ENCODE data around the gene HORMAD1. TPM values are rescaled to one million over a fixed set of nuclear protein-coding genes. Genes with fewer than 3 reads are reported as not detected.
A peak's percentile ranks its signal among the peaks of the same experiment; 100 is the strongest.
"Not testable (repeated sequence)": the region's sequence is repeated elsewhere in the genome, so short reads cannot be mapped to it uniquely, and the experiment has no call there.

HORMAD1 gene
- under 1 TPM in 1 of 2 experiments, not detected in 1; 0.25 TPM for total RNA-seq

- Mint-ChIP-seq H3K4me1 (no peaks in the 10 kb centered on the region), H3K27me3 (no peaks in the 10 kb centered on the region), H3K9me3 (ENCODE audit: low read depth) (no peaks in the 10 kb centered on the region), H3K27ac (no peak within 1 kb of the TSS), H3K36me3 (ENCODE audit: low read depth) (no peaks in the 10 kb centered on the region), H3K4me3 (no peak within 1 kb of the TSS)
- POLR2A ChIA-PET, result no interaction called here
- intact Hi-C loops (cut with DNase I, micrococcal nuclease), result no loop called here
- ATAC-seq (no peak), DNase-seq (no peak)
- CTCF ChIA-PET, result interaction anchor here (1.3 kb wide), 1 partner anchor 15 kb away, joined by 5 read pairs; no protein-coding TSS in a partner anchor
Observed at GRCh38 chr1:150720703-150721102, at the start of gene HORMAD1. HORMAD1 (minus strand) TSS chr1:150720895; CDS start chr1:150719505, 1,390 bp downstream.

GRCh38 chr1:150767704-150768103 lies 47.0 kb upstream of the HORMAD1 start:
- H3K4me3 Mint-ChIP-seq, POLR2A ChIA-PET: not testable (repeated sequence)

GRCh38 chr1:150765977-150766301 lies 45.2 kb upstream of the HORMAD1 start:
- Mint-ChIP-seq H3K36me3 (ENCODE audit: low read depth) (peaks cover 18% of the 10 kb centered on the region), H3K4me3 (peak overlapping the region; percentile 80), H3K27ac (peak overlapping the region; percentile 91), H3K4me1 (peaks cover 36% of the 10 kb centered on the region)
- not testable (repeated sequence) for H3K9me3 Mint-ChIP-seq (ENCODE audit: low read depth); H3K27me3 Mint-ChIP-seq
- intact Hi-C loops (cut with DNase I, micrococcal nuclease), result loop anchor here (1.0 to 10.0 kb wide), 4 partner anchors 110 to 201 kb away; partner anchors contain the start of gene ARNT (in 1 of the 2)
- ChIA-PET POLR2A (interaction anchor here (0.6 to 1.2 kb wide), 3 partner anchors 10 to 157 kb away, joined by 3 to 8 read pairs (median 3); no protein-coding TSS in a partner anchor), CTCF (interaction anchor here (0.8 to 1.7 kb wide), 4 partner anchors 27 to 241 kb away, joined by 3 to 6 read pairs (median 4); partner anchors contain the start of genes GOLPH3L and MINDY1)
- ATAC-seq, result peak; percentile 37
- peak; percentile 18 for DNase-seq

More at GRCh38 chr1:150767704-150768103, 47.0 kb upstream of the HORMAD1 start:
- not testable (repeated sequence) for H3K9me3 Mint-ChIP-seq (ENCODE audit: low read depth); H3K27ac Mint-ChIP-seq; DNase-seq; H3K27me3 Mint-ChIP-seq; ATAC-seq
- CTCF ChIA-PET, result interaction anchor here (1.0 kb wide), 1 partner anchor 154 kb away, joined by 3 read pairs; no protein-coding TSS in a partner anchor
- intact Hi-C loops (cut with DNase I, micrococcal nuclease), result loop anchor here in 1 of 2 experiments (10.0 kb wide), 1 partner anchor 203 kb away; no protein-coding TSS in a partner anchor
- Mint-ChIP-seq H3K36me3 (ENCODE audit: low read depth) (peaks cover 11% of the 10 kb centered on the region), H3K4me1 (peaks cover 35% of the 10 kb centered on the region)

- intact Hi-C loops (cut with DNase I, micrococcal nuclease), result loop anchor here (1.0 to 10.0 kb wide), 4 partner anchors 111 to 201 kb away; partner anchors contain the start of gene ARNT (in 1 of the 2)
- Mint-ChIP-seq H3K9me3 (ENCODE audit: low read depth) (no peaks in the 10 kb centered on the region), H3K36me3 (ENCODE audit: low read depth) (peaks cover 21% of the 10 kb centered on the region), H3K27ac (peak within 1 kb of the TSS; percentile 91), H3K27me3 (no peaks in the 10 kb centered on the region), H3K4me1 (peaks cover 33% of the 10 kb centered on the region), H3K4me3 (peak within 1 kb of the TSS; percentile 80)
- POLR2A ChIA-PET, result interaction anchor here (0.6 to 1.2 kb wide), 3 partner anchors 10 to 157 kb away, joined by 3 to 8 read pairs (median 3); no protein-coding TSS in a partner anchor
- DNase-seq (no peak), ATAC-seq (peak; percentile 94)
- CTCF ChIA-PET, result interaction anchor here (0.6 to 1.7 kb wide), 7 partner anchors 26 to 241 kb away, joined by 3 to 6 read pairs (median 3); partner anchors contain the start of genes GOLPH3L and MINDY1
Observed at GRCh38 chr1:150765296-150765976, 44.7 kb upstream of the HORMAD1 start, which contains the start of gene CTSS. CTSS (minus strand) TSS chr1:150765778; CDS start chr1:150764763, 1,015 bp downstream.

GRCh38 chr1:150764617-150765101 lies 44.0 kb upstream of the HORMAD1 start:
- ATAC-seq, result peak; percentile 39
- no peak for DNase-seq
- H3K4me3 Mint-ChIP-seq, result peak overlapping the region; percentile 80
- no peaks in the 10 kb centered on the region for H3K9me3 Mint-ChIP-seq (ENCODE audit: low read depth)
- H3K27ac Mint-ChIP-seq, result peak overlapping the region; percentile 91
- peaks cover 36% of the 10 kb centered on the region for H3K4me1 Mint-ChIP-seq
- H3K27me3 Mint-ChIP-seq, result no peaks in the 10 kb centered on the region
- POLR2A ChIA-PET, result interaction anchor here (0.5 to 0.6 kb wide), 2 partner anchors 90 to 211 kb away, joined by 3 read pairs; no protein-coding TSS in a partner anchor
- peaks cover 24% of the 10 kb centered on the region for H3K36me3 Mint-ChIP-seq (ENCODE audit: low read depth)
- intact Hi-C loops (cut with DNase I, micrococcal nuclease), result loop anchor here (1.0 to 10.0 kb wide), 4 partner anchors 112 to 200 kb away; partner anchors contain the start of gene ARNT (in 1 of the 2)
- CTCF ChIA-PET, result interaction anchor here (0.6 to 1.7 kb wide), 4 partner anchors 49 to 242 kb away, joined by 3 to 4 read pairs (median 3); partner anchors contain the start of gene MINDY1

- ATAC-seq, result no peak
- Mint-ChIP-seq H3K27me3 (no peaks in the 10 kb centered on the region), H3K36me3 (ENCODE audit: low read depth) (peaks cover 27% of the 10 kb centered on the region), H3K9me3 (ENCODE audit: low read depth) (no peaks in the 10 kb centered on the region), H3K27ac (no peak overlapping the region), H3K4me3 (no peak overlapping the region), H3K4me1 (peaks cover 37% of the 10 kb centered on the region)
- intact Hi-C loops (cut with DNase I, micrococcal nuclease), result loop anchor here in 1 of 2 experiments (10.0 kb wide), 1 partner anchor 198 kb away; no protein-coding TSS in a partner anchor
- ChIA-PET POLR2A (no interaction called here), CTCF (no interaction called here)
- DNase-seq, result no peak
Observed at GRCh38 chr1:150763018-150763417, 42.3 kb upstream of the HORMAD1 start.

- no peak for ATAC-seq
- Mint-ChIP-seq H3K27me3 (no peaks in the 10 kb centered on the region), H3K4me3 (no peak overlapping the region), H3K9me3 (ENCODE audit: low read depth) (no peaks in the 10 kb centered on the region), H3K27ac (no peak overlapping the region), H3K4me1 (peaks cover 37% of the 10 kb centered on the region), H3K36me3 (ENCODE audit: low read depth) (peaks cover 29% of the 10 kb centered on the region)
- POLR2A ChIA-PET, result no interaction called here
- intact Hi-C loops (cut with DNase I, micrococcal nuclease), result loop anchor here in 1 of 2 experiments (10.0 kb wide), 1 partner anchor 198 kb away; no protein-coding TSS in a partner anchor
- CTCF ChIA-PET, result no interaction called here
- DNase-seq, result no peak
Observed at GRCh38 chr1:150762552-150762951, 41.9 kb upstream of the HORMAD1 start.

- H3K4me1 Mint-ChIP-seq, result peaks cover 37% of the 10 kb centered on the region
Observed at GRCh38 chr1:150761801-150762200, 41.1 kb upstream of the HORMAD1 start.

GRCh38 chr1:150760013-150760412 lies 39.3 kb upstream of the HORMAD1 start:
- ATAC-seq, result no peak
- H3K4me3 Mint-ChIP-seq, result no peak overlapping the region
- no peak for DNase-seq
- H3K27me3 Mint-ChIP-seq, result no peaks in the 10 kb centered on the region
- ChIA-PET POLR2A (no interaction called here), CTCF (interaction anchor here (1.0 kb wide), 1 partner anchor 52 kb away, joined by 3 read pairs; no protein-coding TSS in a partner anchor)
- H3K36me3 Mint-ChIP-seq (ENCODE audit: low read depth), result peaks cover 31% of the 10 kb centered on the region
- peaks cover 31% of the 10 kb centered on the region for H3K4me1 Mint-ChIP-seq
- H3K9me3 Mint-ChIP-seq (ENCODE audit: low read depth), result no peaks in the 10 kb centered on the region
- H3K27ac Mint-ChIP-seq, result no peak overlapping the region
- intact Hi-C loops (cut with DNase I, micrococcal nuclease), result loop anchor here in 1 of 2 experiments (10.0 kb wide), 1 partner anchor 195 kb away; no protein-coding TSS in a partner anchor

More at GRCh38 chr1:150761801-150762200, 41.1 kb upstream of the HORMAD1 start:
- Mint-ChIP-seq H3K27ac (no peak overlapping the region), H3K36me3 (ENCODE audit: low read depth) (peaks cover 30% of the 10 kb centered on the region), H3K9me3 (ENCODE audit: low read depth) (no peaks in the 10 kb centered on the region), H3K4me3 (no peak overlapping the region), H3K27me3 (no peaks in the 10 kb centered on the region)
- DNase-seq (no peak), ATAC-seq (no peak)
- CTCF ChIA-PET, result interaction anchor here (0.6 kb wide), 1 partner anchor 9 kb away, joined by 3 read pairs; no protein-coding TSS in a partner anchor
- intact Hi-C loops (cut with DNase I, micrococcal nuclease), result loop anchor here in 1 of 2 experiments (10.0 kb wide), 1 partner anchor 197 kb away; no protein-coding TSS in a partner anchor
- POLR2A ChIA-PET, result interaction anchor here (0.7 kb wide), 1 partner anchor 45 kb away, joined by 3 read pairs; no protein-coding TSS in a partner anchor

- H3K36me3 Mint-ChIP-seq (ENCODE audit: low read depth), result peaks cover 25% of the 10 kb centered on the region
- CTCF ChIA-PET, result interaction anchor here (0.7 kb wide), 1 partner anchor 9 kb away, joined by 3 read pairs; no protein-coding TSS in a partner anchor
Observed at GRCh38 chr1:150753416-150753815, 32.7 kb upstream of the HORMAD1 start.

GRCh38 chr1:150751443-150751842 lies 30.7 kb upstream of the HORMAD1 start:
- DNase-seq, result no peak
- ATAC-seq, result no peak
- Mint-ChIP-seq H3K27ac (no peak overlapping the region), H3K4me3 (no peak overlapping the region), H3K27me3 (no peaks in the 10 kb centered on the region), H3K36me3 (ENCODE audit: low read depth) (peaks cover 23% of the 10 kb centered on the region), H3K9me3 (ENCODE audit: low read depth) (no peaks in the 10 kb centered on the region), H3K4me1 (no peaks in the 10 kb centered on the region)
- POLR2A ChIA-PET, result no interaction called here
- CTCF ChIA-PET, result no interaction called here
- intact Hi-C loops (cut with DNase I, micrococcal nuclease), result no loop called here

More at GRCh38 chr1:150753416-150753815, 32.7 kb upstream of the HORMAD1 start:
- Mint-ChIP-seq H3K9me3 (ENCODE audit: low read depth) (no peaks in the 10 kb centered on the region), H3K4me1 (no peaks in the 10 kb centered on the region), H3K4me3 (no peak overlapping the region), H3K27me3 (no peaks in the 10 kb centered on the region), H3K27ac (no peak overlapping the region)
- intact Hi-C loops (cut with DNase I, micrococcal nuclease), result no loop called here
- DNase-seq, result no peak
- ATAC-seq, result no peak
- POLR2A ChIA-PET, result no interaction called here
